ENCODE measurements around the gene APOBEC2.

DNA sequence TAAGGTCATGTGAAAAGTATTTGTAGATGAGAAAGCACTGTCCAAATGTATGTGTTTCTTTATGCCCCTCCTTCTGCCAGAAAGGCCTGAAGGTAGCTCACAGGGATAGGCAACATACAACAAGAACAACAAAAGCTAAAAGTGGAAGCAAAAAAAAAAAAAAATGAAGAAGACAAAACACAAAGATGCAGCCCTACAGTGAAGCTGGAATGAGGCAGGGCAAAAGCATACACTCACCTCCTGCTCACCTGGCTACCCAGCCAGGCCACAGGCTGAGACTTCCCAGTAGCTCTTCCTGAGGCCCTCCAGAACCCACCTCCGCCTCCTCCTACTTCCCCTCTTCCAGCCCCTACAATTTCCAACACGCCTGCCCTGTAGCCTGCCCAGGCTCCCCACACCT lies 16.4 kb upstream of the APOBEC2 start:
- TF ChIP-seq EGR1 (IDR thresholded peaks at IDR 0.05): no peak
- TF ChIP-seq, protein P1, sequence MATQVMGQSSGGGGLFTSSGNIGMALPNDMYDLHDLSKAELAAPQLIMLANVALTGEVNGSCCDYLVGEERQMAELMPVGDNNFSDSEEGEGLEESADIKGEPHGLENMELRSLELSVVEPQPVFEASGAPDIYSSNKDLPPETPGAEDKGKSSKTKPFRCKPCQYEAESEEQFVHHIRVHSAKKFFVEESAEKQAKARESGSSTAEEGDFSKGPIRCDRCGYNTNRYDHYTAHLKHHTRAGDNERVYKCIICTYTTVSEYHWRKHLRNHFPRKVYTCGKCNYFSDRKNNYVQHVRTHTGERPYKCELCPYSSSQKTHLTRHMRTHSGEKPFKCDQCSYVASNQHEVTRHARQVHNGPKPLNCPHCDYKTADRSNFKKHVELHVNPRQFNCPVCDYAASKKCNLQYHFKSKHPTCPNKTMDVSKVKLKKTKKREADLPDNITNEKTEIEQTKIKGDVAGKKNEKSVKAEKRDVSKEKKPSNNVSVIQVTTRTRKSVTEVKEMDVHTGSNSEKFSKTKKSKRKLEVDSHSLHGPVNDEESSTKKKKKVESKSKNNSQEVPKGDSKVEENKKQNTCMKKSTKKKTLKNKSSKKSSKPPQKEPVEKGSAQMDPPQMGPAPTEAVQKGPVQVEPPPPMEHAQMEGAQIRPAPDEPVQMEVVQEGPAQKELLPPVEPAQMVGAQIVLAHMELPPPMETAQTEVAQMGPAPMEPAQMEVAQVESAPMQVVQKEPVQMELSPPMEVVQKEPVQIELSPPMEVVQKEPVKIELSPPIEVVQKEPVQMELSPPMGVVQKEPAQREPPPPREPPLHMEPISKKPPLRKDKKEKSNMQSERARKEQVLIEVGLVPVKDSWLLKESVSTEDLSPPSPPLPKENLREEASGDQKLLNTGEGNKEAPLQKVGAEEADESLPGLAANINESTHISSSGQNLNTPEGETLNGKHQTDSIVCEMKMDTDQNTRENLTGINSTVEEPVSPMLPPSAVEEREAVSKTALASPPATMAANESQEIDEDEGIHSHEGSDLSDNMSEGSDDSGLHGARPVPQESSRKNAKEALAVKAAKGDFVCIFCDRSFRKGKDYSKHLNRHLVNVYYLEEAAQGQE (IDR thresholded peaks at IDR 0.05; ENCODE audit: low read depth): no peak
- no peak for TF ChIP-seq RAD21 (IDR thresholded peaks at IDR 0.05; ENCODE audit: low read depth)
- no peak for TF ChIP-seq EP300 (IDR thresholded peaks at IDR 0.05; ENCODE audit: borderline replicate concordance)
- no peak for TF ChIP-seq TCF12 (IDR thresholded peaks at IDR 0.05; ENCODE audit: low read depth)
- no peak for TF ChIP-seq TAF1 (IDR thresholded peaks at IDR 0.05; ENCODE audit: low read depth)

Data from Ishikawa (cell line).